ENCODE measurements around the gene TOR1AIP1.
A peak's percentile ranks its signal among the peaks of the same experiment; 100 is the strongest.

The TOR1AIP1 gene

DNA sequence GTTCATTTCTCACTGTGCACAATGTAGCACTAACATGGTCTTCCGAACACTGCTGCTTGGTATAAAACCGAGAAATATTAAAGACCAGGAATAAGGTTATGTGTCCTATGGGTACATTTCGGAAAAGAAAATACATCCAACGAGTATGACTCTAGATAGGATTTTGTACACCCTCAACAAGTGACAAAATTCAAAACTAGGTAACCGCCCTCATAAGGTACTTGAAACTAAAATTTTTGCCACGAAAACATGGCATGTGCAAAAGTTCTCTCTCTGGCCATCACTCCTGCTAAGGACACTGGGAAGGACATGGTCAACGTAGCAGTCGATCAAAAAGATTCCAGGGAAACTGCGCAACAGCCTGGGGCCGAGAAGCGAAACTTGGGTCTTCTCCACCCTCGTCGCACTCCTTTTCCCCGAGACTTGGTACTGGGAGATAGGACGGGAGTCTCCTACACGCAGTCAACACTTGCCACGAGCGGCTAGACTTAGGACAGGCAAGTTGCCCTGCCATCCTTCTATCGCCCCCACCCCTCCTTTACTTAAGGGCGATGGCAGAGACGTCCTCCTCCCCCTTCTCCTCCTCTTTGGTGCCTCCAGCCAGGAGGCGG lies 338 bp upstream of the TOR1AIP1 start:
- peak; percentile 92 for DNase-seq (ENCODE audit: low spot score)

DNA sequence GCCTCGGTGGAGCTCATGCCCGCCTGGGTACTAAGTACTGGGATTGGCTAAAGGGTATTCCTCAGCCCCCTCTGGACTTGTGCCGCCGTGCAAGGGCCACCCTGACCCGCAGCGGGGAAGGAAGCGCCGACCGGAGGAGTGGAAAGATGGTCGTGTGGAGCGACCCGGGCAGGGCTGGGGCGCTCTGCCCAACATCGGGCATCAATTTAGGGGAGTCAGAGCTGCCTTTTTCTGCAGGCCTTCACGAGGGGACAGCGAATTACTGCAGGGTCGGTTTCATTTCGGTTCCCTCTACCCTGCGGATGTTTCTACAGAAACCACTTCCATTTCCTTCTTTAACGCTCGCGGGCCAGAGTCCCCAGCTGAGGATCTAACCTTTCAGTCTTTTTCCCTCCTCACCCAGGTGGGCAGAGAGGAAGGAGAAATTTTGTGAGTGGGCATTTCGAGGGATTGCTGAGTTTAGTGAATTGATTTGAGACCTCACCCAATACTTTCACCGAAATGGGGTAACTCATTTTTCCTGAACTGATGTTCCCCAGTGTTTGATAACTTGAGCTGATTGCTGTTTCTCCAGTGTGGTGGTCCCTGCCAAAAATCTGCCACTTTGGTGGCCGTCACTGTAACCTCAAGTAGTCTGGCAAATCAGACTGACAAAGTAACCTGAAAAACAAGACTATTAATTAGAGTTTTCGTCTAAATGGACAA lies 1.1 kb downstream of the TOR1AIP1 start:
- no peak for DNase-seq (ENCODE audit: low spot score)

DNA sequence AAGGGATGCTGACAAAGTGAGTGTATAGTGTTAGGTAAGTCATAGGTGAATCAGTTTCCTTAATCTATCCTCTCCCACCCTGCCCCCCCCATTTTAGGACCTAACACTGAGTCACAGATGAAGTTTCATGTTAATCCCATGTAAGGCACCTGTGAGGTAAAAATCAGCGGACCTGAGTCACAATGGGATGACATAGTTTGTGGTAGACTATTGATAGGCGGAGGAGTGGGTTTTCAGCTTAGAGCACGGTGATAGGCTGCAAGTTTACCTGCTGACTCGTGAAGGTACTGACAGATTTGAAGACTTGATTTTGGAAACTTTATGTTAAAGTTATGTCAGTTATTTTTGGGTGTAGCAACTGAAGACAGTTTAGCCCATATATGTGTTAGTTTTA lies 1.7 kb downstream of the TOR1AIP1 start:
- DNase-seq (ENCODE audit: low spot score) = peak; percentile 90

DNA sequence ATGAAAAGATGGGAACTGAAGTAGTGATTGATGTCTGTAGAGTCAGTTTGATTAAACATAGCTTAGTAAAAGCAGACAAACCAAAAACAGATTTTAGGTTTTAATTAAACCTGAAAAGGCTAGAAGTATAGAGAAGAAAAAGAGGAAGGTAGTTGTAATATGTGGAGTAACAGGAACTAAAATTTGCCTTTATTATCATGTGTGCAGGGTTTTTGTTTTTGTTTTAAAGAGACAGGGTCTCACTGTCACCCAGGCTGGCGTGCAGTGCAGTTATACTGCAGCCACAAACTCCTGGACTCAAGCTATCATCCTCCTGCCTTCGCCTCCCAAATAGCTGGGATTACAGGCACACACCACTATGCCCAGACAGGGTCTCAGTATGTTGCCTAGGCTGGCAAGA lies 6.0 kb downstream of the TOR1AIP1 start:
- DNase-seq (ENCODE audit: low spot score) = no peak

DNA sequence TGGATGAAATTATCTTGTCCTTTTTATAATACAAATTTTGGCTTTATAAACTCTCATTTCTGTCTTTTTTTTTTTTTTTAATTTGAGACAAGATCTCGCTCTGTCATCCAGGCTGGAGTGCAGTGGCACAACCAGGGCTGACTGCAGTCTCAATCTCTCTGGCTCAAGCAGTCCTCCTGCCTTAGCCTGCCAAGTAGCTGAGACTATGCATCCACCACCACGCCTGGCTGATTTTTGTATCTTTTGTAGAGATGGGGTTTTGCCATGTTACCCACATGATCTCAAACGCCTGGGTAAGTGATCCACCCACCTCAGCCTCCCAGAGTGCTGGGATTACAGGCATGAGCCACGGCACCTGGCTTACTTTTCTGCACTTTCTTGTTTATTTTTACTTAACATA lies 7.5 kb downstream of the TOR1AIP1 start:
- no peak for DNase-seq (ENCODE audit: low spot score)

DNA sequence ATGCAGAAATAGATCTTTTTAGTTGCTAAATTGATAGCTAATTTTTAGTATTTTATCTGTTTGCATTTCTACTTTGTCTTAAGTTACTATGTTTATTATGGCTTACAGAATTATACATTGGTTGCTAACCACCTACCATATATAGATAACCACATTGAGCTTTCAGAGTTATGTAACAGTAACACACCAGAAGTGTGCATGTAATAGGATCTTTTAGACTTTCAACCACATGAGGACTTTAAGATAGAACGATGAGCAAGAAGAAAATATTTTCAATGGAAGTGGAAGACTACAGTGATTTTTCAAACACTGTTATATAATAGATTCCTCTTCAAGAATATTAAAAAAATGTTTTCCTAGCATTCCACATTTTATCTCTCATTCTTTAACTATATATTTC lies 28.8 kb downstream of the TOR1AIP1 start:
- no peak for DNase-seq (ENCODE audit: low spot score)

DNA sequence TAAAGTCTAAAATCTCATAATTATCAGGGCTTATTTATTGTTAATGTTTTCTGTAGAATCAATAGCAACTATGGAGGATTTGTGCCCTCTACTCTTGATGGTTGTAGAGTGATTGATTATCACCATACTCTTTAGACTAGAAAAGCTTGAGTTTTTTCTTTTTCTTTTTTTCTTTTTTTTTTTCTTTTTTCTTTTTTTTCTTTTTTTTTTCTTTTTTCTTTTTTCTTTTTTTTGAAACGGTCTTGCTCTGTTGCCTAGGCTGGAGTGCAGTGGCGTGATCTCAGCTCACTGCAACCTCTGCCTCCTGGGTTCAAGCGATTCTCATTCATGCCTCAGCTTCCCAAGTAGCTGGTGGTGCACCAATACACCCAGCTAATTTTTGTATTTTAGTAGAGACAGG lies 29.7 kb downstream of the TOR1AIP1 start:
- DNase-seq (ENCODE audit: low spot score) = no peak

DNA sequence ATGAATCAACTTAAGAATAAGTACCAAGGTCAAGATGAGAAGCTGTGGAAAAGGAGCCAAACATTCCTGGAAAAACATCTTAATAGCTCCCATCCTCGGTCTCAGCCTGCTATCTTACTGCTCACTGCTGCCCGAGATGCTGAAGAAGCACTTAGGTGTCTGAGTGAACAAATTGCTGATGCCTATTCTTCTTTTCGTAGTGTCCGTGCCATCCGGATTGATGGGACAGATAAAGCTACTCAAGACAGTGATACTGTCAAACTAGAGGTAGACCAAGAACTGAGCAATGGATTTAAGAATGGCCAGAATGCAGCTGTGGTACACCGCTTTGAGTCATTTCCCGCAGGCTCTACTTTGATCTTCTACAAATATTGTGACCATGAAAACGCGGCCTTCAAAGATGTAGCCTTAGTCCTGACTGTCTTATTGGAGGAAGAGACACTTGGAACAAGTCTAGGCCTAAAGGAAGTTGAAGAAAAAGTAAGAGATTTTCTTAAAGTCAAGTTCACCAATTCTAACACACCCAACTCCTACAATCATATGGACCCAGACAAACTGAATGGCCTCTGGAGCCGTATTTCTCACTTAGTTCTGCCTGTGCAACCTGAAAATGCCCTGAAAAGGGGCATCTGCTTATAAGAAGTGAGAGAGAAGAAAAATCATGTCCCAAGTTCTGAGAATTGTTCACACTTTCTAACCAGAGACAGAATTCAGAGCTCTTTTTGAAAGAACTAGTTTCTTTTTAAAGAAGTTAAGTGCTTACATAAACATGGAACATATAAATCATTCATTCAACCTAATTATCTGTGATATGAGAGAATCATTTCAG lies 35.7 kb downstream of the TOR1AIP1 start:
- no peak for DNase-seq (ENCODE audit: low spot score)

DNA sequence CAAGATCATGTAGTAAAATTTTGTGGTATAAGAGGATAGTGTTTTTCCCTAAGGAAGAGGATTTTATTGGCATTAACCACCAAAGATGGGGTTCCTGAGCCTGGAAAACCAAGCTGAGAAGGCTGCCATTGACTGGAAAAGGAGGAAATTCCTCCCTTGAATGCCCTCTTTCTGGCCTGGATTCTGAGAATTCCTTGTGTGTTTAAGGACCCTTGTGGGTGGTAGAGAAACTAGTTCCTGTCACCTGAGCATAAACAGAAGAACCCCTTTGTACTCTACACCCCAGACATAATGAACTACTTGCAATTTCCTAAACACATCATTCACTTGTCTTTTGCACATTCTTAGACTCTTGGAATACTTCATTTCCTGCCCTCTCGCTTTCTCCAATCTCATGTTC lies 39.4 kb downstream of the TOR1AIP1 start:
- no peak for DNase-seq (ENCODE audit: low spot score)

DNA sequence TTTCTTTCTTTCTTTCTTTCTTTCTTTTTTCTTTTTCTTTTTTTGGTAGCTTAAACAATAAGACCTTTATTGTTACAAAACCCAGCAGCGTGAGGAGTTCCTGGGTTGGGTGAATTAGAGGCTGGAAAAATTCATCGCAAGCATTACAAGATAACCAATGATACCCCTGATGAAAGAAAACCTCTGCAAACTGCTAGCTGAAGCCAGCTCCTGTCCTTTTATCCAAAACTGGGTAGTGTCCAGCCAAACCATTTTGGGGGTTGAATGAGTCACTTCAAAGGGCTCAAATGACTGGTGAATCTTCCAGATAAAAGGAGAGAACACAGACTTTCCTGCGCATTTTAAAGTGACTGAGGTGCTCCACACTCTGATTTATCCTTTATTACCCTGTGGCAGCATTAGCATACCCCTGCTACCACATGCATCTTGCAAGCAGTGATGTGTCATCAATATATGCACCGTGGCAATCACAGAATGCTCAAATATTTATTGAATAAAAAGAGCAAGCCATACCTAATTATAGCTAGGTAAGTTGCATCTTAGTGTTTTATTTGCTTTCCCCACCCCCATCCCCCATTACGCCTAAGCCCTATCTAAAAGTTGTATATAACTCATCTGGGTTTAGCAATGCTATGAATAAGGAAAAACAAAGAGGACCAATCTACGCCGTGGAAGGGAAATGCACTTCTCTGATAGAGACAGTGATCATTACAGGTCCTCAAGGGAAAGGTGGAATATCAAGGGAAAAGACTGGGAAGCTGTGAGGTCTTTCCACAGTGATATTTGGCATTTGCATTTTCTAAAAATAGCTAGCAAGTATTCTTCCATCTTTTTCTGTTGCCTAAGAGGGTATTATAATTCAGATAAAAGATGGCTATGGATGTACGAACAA lies 40.1 kb downstream of the TOR1AIP1 start:
- DNase-seq (ENCODE audit: low spot score) = no peak

DNA sequence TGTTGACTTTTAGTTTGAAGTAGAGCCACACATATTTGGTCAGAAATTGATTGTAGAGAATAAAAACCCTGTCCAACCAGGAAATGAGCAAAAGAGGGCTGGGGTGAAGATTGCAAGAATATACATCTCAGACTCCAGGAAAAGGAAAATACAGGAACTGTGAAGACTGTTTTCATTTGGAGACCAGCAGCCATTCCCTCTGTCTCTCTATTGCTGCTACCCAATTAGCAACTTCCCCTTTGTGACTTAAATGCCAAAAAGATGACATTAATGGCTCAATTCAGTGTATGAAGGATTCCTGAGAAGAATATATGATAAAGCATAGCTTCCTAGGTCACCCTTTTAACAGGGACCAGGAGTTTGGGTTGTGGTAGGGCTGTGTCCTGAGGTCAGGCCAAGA lies 40.9 kb downstream of the TOR1AIP1 start:
- DNase-seq (ENCODE audit: low spot score) = no peak

DNA sequence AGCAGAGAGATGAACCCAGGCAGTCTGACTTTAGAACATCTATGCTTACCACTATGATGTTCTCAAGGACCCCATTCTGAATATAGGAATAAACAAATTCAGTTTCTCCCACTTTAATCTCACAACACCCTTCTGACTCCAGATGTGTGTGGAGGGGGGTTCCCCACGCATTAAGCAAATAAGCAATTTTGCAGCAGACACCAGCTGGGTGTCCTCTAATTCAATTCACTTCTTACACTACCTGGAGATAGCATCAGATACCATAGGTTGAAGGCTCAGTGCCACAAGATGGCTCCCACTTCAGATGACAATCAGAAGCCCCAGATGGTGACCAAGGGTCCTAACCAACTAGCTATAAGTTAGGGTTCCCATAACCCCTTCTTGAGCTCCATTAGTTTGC lies 42.2 kb downstream of the TOR1AIP1 start:
- no peak for DNase-seq (ENCODE audit: low spot score)

DNA sequence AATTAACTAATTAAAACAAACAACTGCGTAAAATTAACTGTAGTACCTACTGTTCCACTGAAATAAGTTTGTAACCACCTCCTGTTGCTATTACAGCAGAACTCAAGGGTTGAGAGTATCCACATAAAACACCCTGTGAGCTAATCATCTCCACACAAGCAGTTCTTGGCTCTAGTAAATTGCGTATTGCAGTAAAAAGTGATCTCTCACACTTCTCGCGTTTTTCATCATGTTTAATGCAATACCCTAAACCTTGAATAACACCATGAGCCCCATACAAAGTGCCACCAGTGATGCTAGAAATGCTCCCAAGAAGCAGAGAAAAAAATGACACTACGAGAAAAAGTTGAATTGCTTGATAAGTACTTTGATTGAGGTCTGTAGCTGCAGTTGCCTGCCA lies 43.2 kb downstream of the TOR1AIP1 start:
- DNase-seq (ENCODE audit: low spot score) = no peak

DNA sequence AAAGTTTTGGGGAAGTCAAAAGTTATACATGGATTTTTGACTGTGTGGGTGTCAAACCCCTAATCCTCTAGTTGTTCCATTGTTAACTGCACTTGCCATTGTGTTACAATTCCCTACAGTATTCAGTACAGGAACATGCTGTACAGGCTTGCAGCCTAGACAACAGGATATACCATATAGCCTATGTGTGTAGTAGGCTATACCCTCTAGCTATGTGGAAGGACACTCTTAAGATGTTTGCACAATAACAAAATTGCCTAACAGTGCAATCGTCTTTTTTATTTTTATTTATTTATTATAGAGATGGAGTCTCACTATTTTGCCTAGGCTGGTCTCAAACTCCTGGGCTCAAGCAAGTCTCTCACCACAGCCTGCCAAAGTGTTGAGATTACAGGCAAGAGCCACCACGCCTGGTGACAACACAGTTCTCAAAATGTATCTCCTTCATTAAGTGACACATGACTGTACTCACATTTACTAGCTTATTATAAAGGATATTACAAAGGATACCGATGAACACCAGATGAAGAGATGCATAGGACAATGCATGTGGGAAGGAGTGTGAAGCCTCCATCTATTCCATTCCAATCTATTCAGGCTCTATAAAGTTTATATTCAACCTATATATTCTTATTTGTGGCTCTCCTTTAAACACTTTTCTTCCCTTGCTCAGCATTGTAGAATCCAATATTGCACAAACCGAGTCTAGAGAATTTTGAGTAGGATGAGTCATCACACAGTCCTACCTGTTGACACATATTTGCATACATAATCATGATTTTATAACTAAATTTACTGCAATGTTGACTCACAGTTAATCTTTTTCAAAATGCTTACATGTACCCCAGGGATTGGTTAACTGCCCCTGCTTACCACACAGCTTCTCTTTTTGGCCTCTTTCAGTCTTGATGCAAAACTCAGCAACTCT lies 44.1 kb downstream of the TOR1AIP1 start:
- DNase-seq (ENCODE audit: low spot score) = peak; percentile 85

DNA sequence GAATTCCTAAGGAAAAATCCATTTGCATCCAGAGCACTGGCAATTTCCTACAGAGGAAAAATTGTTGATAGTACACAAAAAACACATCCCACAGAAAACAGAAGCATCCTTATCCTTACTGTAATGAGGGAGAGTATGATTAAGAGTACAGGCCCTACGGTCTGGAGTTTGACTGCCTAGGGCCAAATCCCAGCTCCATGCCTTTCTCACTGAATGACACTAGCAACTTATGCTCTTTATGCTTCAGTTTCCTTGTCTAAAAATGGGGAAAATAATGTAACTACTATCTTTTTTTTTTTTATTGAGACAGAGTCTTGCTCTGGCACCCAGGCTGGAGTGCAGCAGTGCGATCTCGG lies 44.7 kb downstream of the TOR1AIP1 start:
- no peak for DNase-seq (ENCODE audit: low spot score)

DNA sequence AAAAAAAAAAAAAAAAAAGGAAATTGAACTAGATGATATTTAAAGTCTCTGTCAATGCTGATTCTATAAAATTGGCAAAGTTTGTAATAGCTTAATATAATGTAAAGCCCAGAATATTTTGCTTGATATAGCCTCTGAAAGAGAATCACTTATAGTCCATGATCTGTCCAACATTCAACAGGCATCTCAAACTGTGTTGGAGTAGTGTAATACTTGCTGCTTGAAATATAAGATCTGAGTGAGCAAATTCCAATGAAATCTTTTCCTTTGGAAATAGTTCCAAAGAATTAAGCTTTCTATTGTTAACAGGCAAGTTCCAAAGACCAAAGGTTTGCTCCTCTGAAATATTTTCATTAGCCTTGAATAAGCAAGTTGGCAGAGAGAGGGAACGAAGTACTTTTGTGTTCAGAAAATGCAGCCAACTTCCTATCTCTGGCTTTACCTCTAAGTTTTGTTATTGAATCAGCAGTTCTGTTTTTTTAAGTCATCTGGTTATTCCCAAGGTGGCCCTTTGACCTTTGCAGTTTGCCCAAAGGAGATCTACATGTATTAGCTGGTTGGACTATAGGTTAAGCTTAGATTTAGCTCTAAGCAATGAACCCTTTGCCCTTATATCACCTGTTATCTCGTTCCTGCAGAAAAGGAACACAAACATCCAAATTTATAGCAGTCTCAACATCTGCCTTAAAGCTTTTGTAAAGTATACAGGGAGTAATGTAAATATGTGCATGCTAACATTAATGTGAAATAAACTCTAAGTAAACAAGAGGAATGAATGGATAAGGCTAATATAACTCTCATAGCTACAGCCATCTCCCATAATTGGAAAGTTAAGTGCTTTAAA lies 48.1 kb downstream of the TOR1AIP1 start:
- DNase-seq (ENCODE audit: low spot score) = no peak

DNA sequence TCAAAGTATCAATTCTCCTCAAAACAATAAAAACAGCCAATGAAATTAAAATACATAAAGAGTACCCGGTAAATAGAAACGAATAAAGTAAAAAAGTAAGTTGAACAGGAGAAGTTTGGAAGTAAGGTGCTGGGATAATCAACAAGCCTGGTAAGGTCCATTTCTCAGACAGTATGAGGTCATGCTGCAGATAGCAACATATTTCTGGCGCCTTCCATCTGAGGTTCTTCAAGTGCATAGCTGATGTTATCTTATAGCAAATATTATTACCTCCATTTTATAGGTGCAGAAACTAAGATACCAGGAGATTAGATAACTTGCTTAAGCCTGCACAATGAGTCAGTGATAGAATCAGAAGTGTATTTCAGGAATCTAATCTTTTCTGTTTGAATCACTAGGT lies 48.8 kb downstream of the TOR1AIP1 start:
- no peak for DNase-seq (ENCODE audit: low spot score)

DNA sequence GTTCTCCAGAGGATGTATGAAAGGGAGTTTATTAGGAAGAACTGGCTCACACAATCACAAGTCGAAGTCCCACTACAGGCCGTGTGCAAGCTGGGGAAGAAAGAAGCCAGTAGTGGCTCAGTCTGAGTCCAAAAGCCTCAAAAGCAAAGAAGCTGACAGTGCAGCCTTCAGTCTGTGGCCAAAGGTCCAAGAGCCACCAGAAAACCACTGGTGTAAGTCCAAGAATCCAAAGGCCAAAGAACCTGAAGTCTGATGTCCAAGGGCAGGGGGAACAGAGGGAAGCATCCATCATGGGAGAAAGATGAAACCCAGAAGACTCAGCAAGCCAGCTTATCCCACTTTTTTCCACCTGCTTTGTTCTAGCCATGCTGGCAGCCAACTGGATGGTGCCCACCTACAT lies 51.1 kb downstream of the TOR1AIP1 start:
- DNase-seq (ENCODE audit: low spot score) = no peak

DNA sequence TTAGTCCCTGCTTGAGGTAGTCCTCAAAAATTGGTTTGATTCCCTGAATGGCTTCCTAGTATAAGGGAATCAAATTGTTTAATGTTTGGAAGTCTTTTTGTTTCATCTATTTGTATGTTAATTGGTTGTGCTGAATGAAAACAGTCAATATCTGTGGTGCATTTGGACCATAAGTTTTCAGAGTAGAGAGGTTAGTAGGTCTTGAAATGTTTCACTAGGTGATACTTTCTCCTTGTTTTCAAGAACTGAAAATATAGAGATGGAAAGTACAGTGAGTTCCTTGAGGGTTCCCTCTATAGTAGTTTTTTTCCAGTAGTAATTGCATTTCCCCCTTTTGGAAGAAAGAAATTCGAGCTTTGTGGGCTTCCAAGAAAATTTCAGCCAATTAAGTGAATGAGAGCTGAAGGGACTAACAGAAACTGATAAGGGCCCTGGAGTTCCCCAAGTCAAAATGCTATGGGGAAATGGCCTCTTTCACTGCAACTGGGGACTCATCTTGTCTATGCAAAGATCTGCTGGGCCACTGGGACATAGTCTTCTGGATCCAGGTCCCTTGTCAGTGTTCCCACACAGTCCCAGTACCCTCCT lies 53.9 kb downstream of the TOR1AIP1 start:
- no peak for DNase-seq (ENCODE audit: low spot score)

Measured in RKO (cell line).